Subcutaneous abdominal adipose tissue (tissue), 5 donors: ENCODE measurements around the gene TMEM163.
A peak's percentile ranks its signal among the peaks of the same experiment; 100 is the strongest.

ENCODE experiments used
- H3K27ac ChIP-seq: one replicate; pipeline ENCODE4 v1.7.0; 2013; ENCODE audit warnings: low read depth, mild to moderate bottlenecking, inconsistent platforms, low read length, moderate library complexity
- H3K27me3 ChIP-seq, 5 donors: one replicate each; pipeline ENCODE4 v1.7.0; 2013; ENCODE audit warnings: low read length in 5 of 5, inconsistent platforms in 1 of 5; ENCODE audit not compliant: control insufficient read depth in 5 of 5, insufficient read depth in 4 of 5
- H3K36me3 ChIP-seq, 5 donors: one replicate each; pipeline ENCODE4 v1.7.0; 2013; ENCODE audit warnings: low read length in 5 of 5; ENCODE audit not compliant: control insufficient read depth in 5 of 5, insufficient read depth in 5 of 5
- H3K4me1 ChIP-seq, 5 donors: one replicate each; pipeline ENCODE4 v1.7.0; 2013; ENCODE audit warnings: low read length in 5 of 5, mild to moderate bottlenecking in 3 of 5, moderate library complexity in 1 of 5; ENCODE audit not compliant: control insufficient read depth in 5 of 5, insufficient read depth in 5 of 5
- H3K4me3 ChIP-seq, 5 donors: one replicate each; pipeline ENCODE4 v1.7.0; 2013; ENCODE audit warnings: low read length in 5 of 5, low read depth in 1 of 5
- H3K9ac ChIP-seq, 5 donors: one replicate each; pipeline ENCODE4 v1.7.0; 2013; ENCODE audit warnings: low read length in 5 of 5, mild to moderate bottlenecking in 4 of 5, moderate library complexity in 3 of 5
- H3K9me3 ChIP-seq, 5 donors: one replicate each; pipeline ENCODE4 v1.7.0; 2013; ENCODE audit warnings: low read length in 5 of 5; ENCODE audit not compliant: control insufficient read depth in 5 of 5
- donor health status: healthy.
- donor health status: healthy.
- donor health status: healthy.
- donor health status: healthy.
- donor health status: healthy.

The TMEM163 gene

GRCh38 chr2:134700730-134701129, 18.1 kb downstream of the TMEM163 start:
- no peak overlapping the region for H3K9ac ChIP-seq
- H3K9me3 ChIP-seq = no peaks in the 10 kb centered on the region
- no peak overlapping the region for H3K27ac ChIP-seq
- H3K36me3 ChIP-seq = no peaks in the 10 kb centered on the region
- peaks cover 0 to 14% (median 10%) of the 10 kb centered on the region in 5 donors for H3K27me3 ChIP-seq
- H3K4me3 ChIP-seq = no peak overlapping the region
- peaks cover 0 to 11% (median 0%) of the 10 kb centered on the region in 5 donors for H3K4me1 ChIP-seq

- Histone ChIP-seq H3K27me3 (peaks cover 0 to 3% (median 0%) of the 10 kb centered on the region in 5 donors), H3K9me3 (no peaks in the 10 kb centered on the region), H3K4me1 (no peaks in the 10 kb centered on the region), H3K27ac (no peak overlapping the region), H3K36me3 (no peaks in the 10 kb centered on the region), H3K4me3 (no peak overlapping the region), H3K9ac (no peak overlapping the region)
Measured at GRCh38 chr2:134694411-134694810, 24.4 kb downstream of the TMEM163 start.

- Histone ChIP-seq H3K4me1 (no peaks in the 10 kb centered on the region), H3K27me3 (peaks cover 0 to 3% (median 0%) of the 10 kb centered on the region in 5 donors), H3K9me3 (no peaks in the 10 kb centered on the region), H3K27ac (no peak overlapping the region), H3K4me3 (no peak overlapping the region), H3K36me3 (no peaks in the 10 kb centered on the region), H3K9ac (no peak overlapping the region)
Measured at GRCh38 chr2:134693359-134694330, 25.2 kb downstream of the TMEM163 start.

- Histone ChIP-seq H3K4me1 (no peaks in the 10 kb centered on the region), H3K4me3 (no peak overlapping the region), H3K9me3 (no peaks in the 10 kb centered on the region), H3K36me3 (no peaks in the 10 kb centered on the region), H3K9ac (no peak overlapping the region), H3K27ac (no peak overlapping the region), H3K27me3 (peaks cover 0 to 3% (median 0%) of the 10 kb centered on the region in 5 donors)
Measured at GRCh38 chr2:134692499-134692898, 26.3 kb downstream of the TMEM163 start.

GRCh38 chr2:134690629-134691215, 28.1 kb downstream of the TMEM163 start:
- Histone ChIP-seq H3K36me3 (no peaks in the 10 kb centered on the region), H3K9me3 (no peaks in the 10 kb centered on the region), H3K27me3 (peaks cover 0 to 3% (median 0%) of the 10 kb centered on the region in 5 donors), H3K27ac (no peak overlapping the region), H3K4me3 (no peak overlapping the region), H3K9ac (no peak overlapping the region), H3K4me1 (no peaks in the 10 kb centered on the region)

GRCh38 chr2:134689315-134689714, 29.5 kb downstream of the TMEM163 start:
- Histone ChIP-seq H3K27me3 (peaks cover 0 to 3% (median 0%) of the 10 kb centered on the region in 5 donors), H3K9me3 (no peaks in the 10 kb centered on the region), H3K27ac (no peak overlapping the region), H3K4me1 (no peaks in the 10 kb centered on the region), H3K9ac (no peak overlapping the region), H3K4me3 (no peak overlapping the region), H3K36me3 (no peaks in the 10 kb centered on the region)

GRCh38 chr2:134685967-134686366, 32.8 kb downstream of the TMEM163 start:
- H3K9ac ChIP-seq = no peak overlapping the region
- peaks cover 0 to 22% (median 0%) of the 10 kb centered on the region in 5 donors for H3K4me1 ChIP-seq
- H3K27ac ChIP-seq = no peak overlapping the region

GRCh38 chr2:134683561-134684112, 35.2 kb downstream of the TMEM163 start:
- H3K27ac ChIP-seq = no peak overlapping the region

More at GRCh38 chr2:134685967-134686366, 32.8 kb downstream of the TMEM163 start:
- Histone ChIP-seq H3K9me3 (no peaks in the 10 kb centered on the region), H3K36me3 (no peaks in the 10 kb centered on the region), H3K4me3 (no peak overlapping the region), H3K27me3 (no peaks in the 10 kb centered on the region)

GRCh38 chr2:134682726-134683125, 36.1 kb downstream of the TMEM163 start:
- Histone ChIP-seq H3K36me3 (no peaks in the 10 kb centered on the region), H3K27ac (peak overlapping the region; percentile 66), H3K4me3 (no peak overlapping the region), H3K27me3 (peaks cover 0 to 5% (median 0%) of the 10 kb centered on the region in 5 donors), H3K9me3 (no peaks in the 10 kb centered on the region), H3K9ac (peak overlapping the region in 1 of 5 donors; percentile 29), H3K4me1 (peaks cover 0 to 42% (median 0%) of the 10 kb centered on the region in 5 donors)

More at GRCh38 chr2:134683561-134684112, 35.2 kb downstream of the TMEM163 start:
- Histone ChIP-seq H3K4me1 (peaks cover 0 to 36% (median 0%) of the 10 kb centered on the region in 5 donors), H3K36me3 (no peaks in the 10 kb centered on the region), H3K27me3 (peaks cover 0 to 5% (median 0%) of the 10 kb centered on the region in 5 donors), H3K9me3 (no peaks in the 10 kb centered on the region), H3K9ac (no peak overlapping the region), H3K4me3 (no peak overlapping the region)
